Hepatocyte (in vitro differentiated cells): ENCODE measurements around the gene IP6K3. TPM values are rescaled to one million over a fixed set of nuclear protein-coding genes. Genes with fewer than 3 reads are reported as not detected.

ENCODE experiments used
- DNase-seq: peaks from one replicate; pipeline ENCODE4 v3.0.0-alpha.2; 2016; ENCODE audit warnings: low spot score
- H2AFZ ChIP-seq: fragments of 200-600 bp; sonication (generic); 2 replicates; pipeline ENCODE4 v1.6.0; 2016; ENCODE audit warnings: antibody characterized with exemption, mild to moderate bottlenecking
- H3K27ac ChIP-seq: fragments of 200-600 bp; sonication (generic); 2 replicates; pipeline ENCODE4 v1.5.1; 2016; ENCODE audit warnings: mild to moderate bottlenecking
- H3K27me3 ChIP-seq: fragments of 200-600 bp; sonication (generic); 2 replicates; pipeline ENCODE4 v1.6.1; 2016
- H3K36me3 ChIP-seq: fragments of 200-600 bp; sonication (generic); replicated peaks from 2 replicates; pipeline ENCODE4 v1.5.1; 2016; ENCODE audit warnings: low read depth; ENCODE audit not compliant: insufficient read depth
- H3K4me1 ChIP-seq: fragments of 200-600 bp; sonication (generic); 2 replicates; pipeline ENCODE4 v1.5.1; 2016; ENCODE audit warnings: mild to moderate bottlenecking, moderate library complexity; ENCODE audit not compliant: insufficient read depth
- H3K4me2 ChIP-seq: fragments of 200-600 bp; sonication (generic); 2 replicates; pipeline ENCODE4 v1.6.0; 2016
- H3K4me3 ChIP-seq: fragments of 200-600 bp; sonication (generic); 2 replicates; pipeline ENCODE4 v1.5.1; 2016; ENCODE audit warnings: mild to moderate bottlenecking
- H3K79me2 ChIP-seq: fragments of 200-600 bp; sonication (generic); 2 replicates; pipeline ENCODE4 v1.6.0; 2017; ENCODE audit warnings: mild to moderate bottlenecking
- H3K9me2 ChIP-seq: fragments of 200-600 bp; sonication (generic); replicated peaks from 2 replicates; pipeline ENCODE4 v1.6.0; 2017; ENCODE audit warnings: mild to moderate bottlenecking; ENCODE audit not compliant: insufficient read depth
- H3K9me3 ChIP-seq: fragments of 200-600 bp; sonication (generic); 2 replicates; pipeline ENCODE4 v1.5.1; 2016; ENCODE audit warnings: low read depth, mild to moderate bottlenecking
- H4K20me1 ChIP-seq: fragments of 200-600 bp; sonication (generic); 2 replicates; pipeline ENCODE4 v1.6.0; 2016; ENCODE audit warnings: mild to moderate bottlenecking; ENCODE audit not compliant: insufficient read depth, poor library complexity, severe bottlenecking
- CTCF ChIP-seq: fragments of 200-600 bp; sonication (generic); IDR thresholded peaks from 2 replicates; pipeline ENCODE4 v1.5.1; 2016; ENCODE audit warnings: antibody characterized with exemption, mild to moderate bottlenecking; ENCODE audit not compliant: poor library complexity
- EZH2 ChIP-seq: fragments of 200-600 bp; sonication (generic); IDR thresholded peaks from 2 replicates; pipeline ENCODE4 v1.6.1; 2016; ENCODE audit warnings: antibody characterized with exemption, mild to moderate bottlenecking, borderline replicate concordance
- EZH2phosphoT487 ChIP-seq: fragments of 200-600 bp; sonication (generic); IDR thresholded peaks from one replicate; pipeline ENCODE4 v1.6.1; 2018; ENCODE audit warnings: antibody characterized with exemption, mild to moderate bottlenecking, low read depth, moderate library complexity; ENCODE audit not compliant: unreplicated experiment, severe bottlenecking
- WGBS: methylation state at CpG from one replicate; pipeline ENCODE4 v1.1.6; 2016; ENCODE audit warnings: low lambda C conversion rate; ENCODE audit errors: missing lambda C conversion rate; 5-methylcytosine and 5-hydroxymethylcytosine counted together
- polyA plus RNA-seq: library from polyadenylated mRNA; unstranded; fragments of >200 nt; fragmentation: Nextera tagmentation; extraction: Ambion mirVana; gene quantifications from 2 replicates; pipeline ENCODE4 v1.2.1, GENCODE V29; 2016
- total RNA-seq: library from RNA; depleted of rRNA; stranded (reverse); fragments of >200 nt; gene quantifications from 2 replicates; pipeline ENCODE4 v1.2.3, GENCODE V29; 2014

The IP6K3 gene
- total and polyA plus RNA-seq, 2 experiments from 2014 or later = 9.5 to 25.3 TPM

- Histone ChIP-seq H3K4me3 (no peak overlapping the region), H3K9me3 (no peaks in the 10 kb centered on the region), H3K36me3 (no peaks in the 10 kb centered on the region), H3K79me2 (no peaks in the 10 kb centered on the region), H3K9me2 (no peaks in the 10 kb centered on the region), H3K27me3 (no peaks in the 10 kb centered on the region), H3K27ac (no peak overlapping the region), H3K4me2 (no peak overlapping the region), H3K4me1 (no peaks in the 10 kb centered on the region), H2AFZ (no peak overlapping the region), H4K20me1 (no peaks in the 10 kb centered on the region)
- TF ChIP-seq CTCF (no peak), EZH2phosphoT487 (no peak), EZH2 (no peak)
- DNase-seq = no peak
- WGBS = 88% methylated on average over 13 of the region's 13 CpGs
Observed at GRCh38 chr6:33732817-33733708, 13.6 kb downstream of the IP6K3 start.

GRCh38 chr6:33732385-33732784, 14.3 kb downstream of the IP6K3 start:
- H3K79me2 ChIP-seq = no peaks in the 10 kb centered on the region
- H3K4me1 ChIP-seq = no peaks in the 10 kb centered on the region
- no peak overlapping the region for H3K27ac ChIP-seq
- H4K20me1 ChIP-seq = no peaks in the 10 kb centered on the region
- no peaks in the 10 kb centered on the region for H3K9me3 ChIP-seq
- no peak overlapping the region for H3K4me2 ChIP-seq
- H2AFZ ChIP-seq = no peak overlapping the region
- H3K27me3 ChIP-seq = no peaks in the 10 kb centered on the region
- H3K9me2 ChIP-seq = no peaks in the 10 kb centered on the region
- no peak for DNase-seq
- no peaks in the 10 kb centered on the region for H3K36me3 ChIP-seq
- no peak overlapping the region for H3K4me3 ChIP-seq
- TF ChIP-seq EZH2phosphoT487 (no peak), EZH2 (no peak), CTCF (no peak)
- WGBS = 87% methylated on average over 6 of the region's 6 CpGs

- Histone ChIP-seq H3K79me2 (no peaks in the 10 kb centered on the region), H3K36me3 (no peaks in the 10 kb centered on the region), H3K27ac (no peak overlapping the region), H3K4me1 (no peaks in the 10 kb centered on the region), H3K4me3 (no peak overlapping the region), H3K9me3 (no peaks in the 10 kb centered on the region), H4K20me1 (no peaks in the 10 kb centered on the region), H3K4me2 (no peak overlapping the region), H2AFZ (no peak overlapping the region), H3K9me2 (no peaks in the 10 kb centered on the region), H3K27me3 (no peaks in the 10 kb centered on the region)
- no peak for DNase-seq
- TF ChIP-seq EZH2phosphoT487 = no peak
- no peak for TF ChIP-seq EZH2
- no peak for TF ChIP-seq CTCF
- WGBS = 71% methylated on average over 9 of the region's 9 CpGs
Observed at GRCh38 chr6:33731751-33732282, 14.9 kb downstream of the IP6K3 start.
